Heart right ventricle (tissue), 16 donors: Measurements from ENCODE around the gene HIVEP3. TPM values are rescaled to one million over a fixed set of nuclear protein-coding genes. Genes with fewer than 3 reads are reported as not detected.

Experiments
- ATAC-seq, 8 donors: fragments of 200-7000 bp; cut with Tn5 transposase; one replicate each; pipeline ENCODE4 v1.9.1; 2020; ENCODE audit warnings: mild to moderate bottlenecking in 8 of 8, moderate library complexity in 8 of 8, moderate number of reproducible peaks in 1 of 8
- DNase-seq, 2 donors: peaks; one replicate each; pipeline ENCODE4 v3.0.0-alpha.2; 2020
- H3K27ac ChIP-seq, 10 donors: fragments of 200-600 bp; sonication (generic) in 2 of 10; one replicate each; pipeline versions ENCODE4 v1.5.0 to v1.8.0; 2020 to 2022; ENCODE audit warnings: mild to moderate bottlenecking in 3 of 10
- H3K27me3 ChIP-seq, 7 donors: fragments of 200-600 bp; one replicate each; pipeline ENCODE4 v1.8.0; 2021 to 2022; ENCODE audit warnings: mild to moderate bottlenecking in 2 of 7
- H3K36me3 ChIP-seq, 9 donors: fragments of 200-600 bp; sonication (generic) in 1 of 9; one replicate each; pipeline versions ENCODE4 v1.5.0 to v1.8.0; 2020 to 2022; ENCODE audit warnings: mild to moderate bottlenecking in 2 of 9
- H3K4me1 ChIP-seq, 9 donors: fragments of 200-600 bp; sonication (generic) in 1 of 9; one replicate each; pipeline versions ENCODE4 v1.5.0 to v1.8.0; 2020 to 2022; ENCODE audit warnings: mild to moderate bottlenecking in 4 of 9
- H3K4me3 ChIP-seq, 10 donors: fragments of 200-600 bp; sonication (generic) in 2 of 10; one replicate each; pipeline versions ENCODE4 v1.5.0 to v1.8.0; 2020 to 2022; ENCODE audit warnings: mild to moderate bottlenecking in 7 of 10, moderate library complexity in 2 of 10
- H3K9me3 ChIP-seq, 11 donors: fragments of 200-600 bp in 10 of 11; sonication (generic) in 2 of 11; one replicate each; pipeline versions ENCODE4 v1.5.0 to v1.8.0; 2013 to 2022; ENCODE audit warnings: mild to moderate bottlenecking in 2 of 11, control low read depth in 1 of 11, moderate library complexity in 1 of 11
- CTCF ChIP-seq, 9 donors: fragments of 200-600 bp; sonication (generic) in 2 of 9; IDR thresholded peaks; one replicate each; pipeline versions ENCODE4 v1.5.0 to v1.8.0; 2021 to 2022; ENCODE audit warnings: antibody characterized with exemption in 9 of 9, mild to moderate bottlenecking in 5 of 9, moderate library complexity in 1 of 9
- WGBS, 2 donors: extraction: QIAGEN DNeasy Blood & Tissue Kit; methylation state at CpG; one replicate each; pipeline ENCODE4 v1.1.7; 2013; ENCODE audit warnings: inconsistent platforms in 1 of 2; 5-methylcytosine and 5-hydroxymethylcytosine counted together
- intact Hi-C, 10 donors: fragments of 100-400 bp; cut with DNase I; formaldehyde crosslinking; loops; one replicate each; pipeline versions ENCODE4 v1.11.1 to v1.14.2; 2022
- polyA plus RNA-seq, 2 donors: library from polyadenylated mRNA; stranded (reverse); fragments of 200-250 nt; gene quantifications; one replicate each; pipeline ENCODE4 v1.2.3, GENCODE V29; 2013
- total RNA-seq, 10 donors: library from RNA; stranded (reverse); fragmentation: NEBNext Ultra II Directional in 3 of 10; extraction: Animal tissue kit (Norgen Biotek cat#: 25700) in 3 of 10; gene quantifications; one replicate each; pipeline versions ENCODE4 v1.2.1 to v1.2.4, GENCODE V29; 2021 to 2023
- donor health status: Arrhythmogenic right ventricular cardiomyopathy.
- donor health status: ischemic (EF 13 %, LVEDD 7.1; RV severe dilation, severe dysfunction).
- donor health status: healthy with polysubstance abuse.
- donor health status: DM: no; HTN: yes; CAD: no.
- donor health status: DM: no; HTN: no; CAD: no.
- donor health status: ischemic (EF 25% LVEDD 6.9; RV normal size, moderate dysfunction).
- donor health status: ischemic (EF 25% LVEDD 5.7; RV mildly dilated, moderate dysfunction).
- donor health status: healthy.
- donor health status: DM: yes; HTN: yes; CAD: no.
- donor health status: Ischemic cardiomyopathy.
- donor health status: ischemic (EF 35%, LVEDD 5.7; RV mildly dilated, moderate dysfunction).
- donor health status: nonischemic (EF 11% LVEDD 7.7; RV severe dilation, severe dysfunction).
- donor health status: DM: yes; HTN: yes; CAD: no.
- donor health status: PGD.
- donor health status: ischemic (EF 29% LVEDD 5.4; RV normal size, mild dysfunction).
- donor health status: nonischemic (EF 23%, LVEDD 6.1; RV moderate dilation, normal function).

Gene HIVEP3
- total and polyA plus RNA-seq, 12 donors = 2.6 to 7.5 (median 5.2) TPM

GRCh38 chr1:41819843-41820242 is 98.9 kb downstream of the HIVEP3 start:
- DNase-seq (no peak), ATAC-seq (no peak)
- no peaks in the 10 kb centered on the region for H3K9me3 ChIP-seq
- no peak overlapping the region for H3K27ac ChIP-seq
- H3K4me1 ChIP-seq = peaks cover 6 to 22% (median 14%) of the 10 kb centered on the region in 9 donors
- TF ChIP-seq CTCF (IDR thresholded peaks at IDR 0.05) = no peak
- no peaks in the 10 kb centered on the region for H3K36me3 ChIP-seq
- intact Hi-C loops = loop anchor here in 3 of 10 donors (10.0 kb wide), 3 partner anchors 75 to 355 kb away; no protein-coding TSS in a partner anchor
- H3K27me3 ChIP-seq = no peaks in the 10 kb centered on the region
- WGBS, 2 donors = 90 to 98% methylated on average over 1 of the region's 1 CpG
- no peak overlapping the region for H3K4me3 ChIP-seq

GRCh38 chr1:41819069-41819468 is 99.7 kb downstream of the HIVEP3 start:
- Histone ChIP-seq H3K27me3 (no peaks in the 10 kb centered on the region), H3K4me3 (no peak overlapping the region), H3K36me3 (no peaks in the 10 kb centered on the region), H3K9me3 (no peaks in the 10 kb centered on the region), H3K27ac (no peak overlapping the region), H3K4me1 (peaks cover 6 to 24% (median 17%) of the 10 kb centered on the region in 9 donors)
- TF ChIP-seq CTCF (IDR thresholded peaks at IDR 0.05) = no peak
- ATAC-seq = no peak
- 90 to 96% methylated on average over 2 of the region's 2 CpGs for WGBS, 2 donors
- intact Hi-C loops = loop anchor here in 3 of 10 donors (10.0 kb wide), 3 partner anchors 76 to 356 kb away; no protein-coding TSS in a partner anchor
- no peak for DNase-seq

- no peak for DNase-seq
- intact Hi-C loops = loop anchor here in 3 of 10 donors (10.0 kb wide), 3 partner anchors 79 to 359 kb away; no protein-coding TSS in a partner anchor
- no peak overlapping the region for H3K27ac ChIP-seq
- H3K4me1 ChIP-seq = peaks cover 0 to 36% (median 28%) of the 10 kb centered on the region in 9 donors
- no peak for TF ChIP-seq CTCF (IDR thresholded peaks at IDR 0.05)
- ATAC-seq = no peak
- no peaks in the 10 kb centered on the region for H3K36me3 ChIP-seq
- no peaks in the 10 kb centered on the region for H3K9me3 ChIP-seq
- no peak overlapping the region for H3K4me3 ChIP-seq
- H3K27me3 ChIP-seq = no peaks in the 10 kb centered on the region
- 70 to 81% methylated on average over 3 of the region's 3 CpGs for WGBS, 2 donors
Observed at GRCh38 chr1:41816061-41816460, 102.7 kb downstream of the HIVEP3 start.

DNA sequence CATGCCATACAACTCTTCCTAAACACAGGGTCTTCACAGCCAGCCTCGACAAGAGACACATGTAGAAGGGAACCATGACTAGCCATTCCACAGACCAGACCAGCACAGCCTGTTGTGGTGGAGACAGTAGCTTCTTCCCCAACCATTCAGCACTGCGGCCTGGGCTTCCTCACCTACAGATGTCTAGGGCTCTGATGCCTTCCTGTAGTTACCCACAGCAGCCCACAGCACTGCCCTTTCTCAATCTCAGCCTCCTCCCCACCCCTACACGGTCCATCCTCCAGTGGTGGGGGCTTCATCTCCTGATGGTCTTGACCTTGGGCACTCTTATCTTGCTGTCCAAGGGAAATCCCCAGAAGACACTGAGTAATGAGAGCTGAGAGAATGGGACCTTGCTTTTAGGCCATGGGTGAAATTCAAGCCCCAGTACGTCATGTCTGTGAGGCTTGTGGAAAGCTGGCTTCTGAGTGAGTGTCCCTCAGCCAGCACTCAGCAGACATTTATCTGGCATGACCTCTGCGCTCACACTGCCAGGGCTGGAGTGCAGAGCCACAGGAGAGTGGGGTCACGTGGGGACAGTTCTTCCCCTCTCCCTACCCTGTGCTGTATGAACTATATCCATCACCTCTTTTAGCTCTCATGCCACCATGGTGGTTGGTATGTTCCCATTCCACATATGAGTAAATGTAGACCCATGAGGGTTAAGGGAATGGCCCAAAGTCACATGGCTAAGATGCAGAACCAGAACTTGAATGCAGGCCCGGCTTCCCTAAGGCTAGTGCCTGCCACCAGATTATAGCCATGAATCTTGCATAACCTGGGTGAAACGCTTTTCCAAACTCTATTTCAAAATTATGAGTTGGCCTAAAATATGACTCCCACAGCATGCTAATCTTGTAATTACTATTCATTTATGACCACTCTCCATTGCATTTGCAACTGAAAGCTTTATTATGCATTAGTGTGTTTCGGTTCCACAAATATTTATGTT is 104.7 kb downstream of the HIVEP3 start:
- Histone ChIP-seq H3K4me1 (peaks cover 0 to 47% (median 31%) of the 10 kb centered on the region in 9 donors), H3K27ac (peak overlapping the region; percentile 42 to 86 (median 70))

More for the DNA sequence above, 104.7 kb downstream of the HIVEP3 start:
- no peaks in the 10 kb centered on the region for H3K36me3 ChIP-seq
- H3K27me3 ChIP-seq = no peaks in the 10 kb centered on the region
- 54 to 64% methylated on average over 9 of the region's 9 CpGs for WGBS, 2 donors
- no peak for TF ChIP-seq CTCF (IDR thresholded peaks at IDR 0.05)
- intact Hi-C loops = loop anchor here in 6 of 10 donors (5.0 to 10.0 kb wide), 8 partner anchors 63 to 361 kb away; partner anchors contain the start of gene HIVEP3 (in 1 of the 6)
- DNase-seq = peak; percentile 71 to 74
- peak; percentile 88 to 96 (median 92) for ATAC-seq
- H3K4me3 ChIP-seq = no peak overlapping the region
- no peaks in the 10 kb centered on the region for H3K9me3 ChIP-seq
